OCI-LY1 (cell line): Measurements from ENCODE around the gene AJUBA.
A peak's percentile ranks its signal among the peaks of the same experiment; 100 is the strongest.

Source experiments
- H2AFZ ChIP-seq: fragments of 200-600 bp; sonication (generic), shearing (Covaris generic); 2 replicates; pipeline ENCODE4 v1.6.0; 2014; ENCODE audit warnings: antibody characterized with exemption, mild to moderate bottlenecking, low read length
- H3F3A ChIP-seq: fragments of 200-600 bp; sonication (generic), shearing (Covaris generic); 2 replicates; pipeline ENCODE4 v1.6.0; 2014; ENCODE audit warnings: mild to moderate bottlenecking, antibody characterized with exemption, low read length, moderate library complexity; ENCODE audit not compliant: insufficient read depth
- H3K27ac ChIP-seq: fragments of 200-600 bp; sonication (generic); 2 replicates; pipeline ENCODE4 v1.5.1; 2014; ENCODE audit warnings: low read length, mixed run types, mild to moderate bottlenecking, low read depth; ENCODE audit not compliant: poor library complexity, severe bottlenecking
- H3K27me3 ChIP-seq: fragments of 200-600 bp; sonication (generic); 2 replicates; pipeline ENCODE4 v1.6.0; 2014; ENCODE audit warnings: antibody characterized with exemption, mild to moderate bottlenecking, low read length, moderate library complexity; ENCODE audit not compliant: insufficient read depth
- H3K36me3 ChIP-seq: fragments of 200-600 bp; sonication (generic); 2 replicates; pipeline ENCODE4 v1.6.1; 2014; ENCODE audit warnings: mild to moderate bottlenecking, antibody characterized with exemption, low read length, moderate library complexity, mixed read lengths; ENCODE audit not compliant: insufficient read depth
- H3K4me1 ChIP-seq: fragments of 200-600 bp; sonication (generic); 2 replicates; pipeline ENCODE4 v1.5.1; 2014; ENCODE audit warnings: mild to moderate bottlenecking, low read length, moderate library complexity; ENCODE audit not compliant: insufficient read depth, severe bottlenecking
- H3K4me2 ChIP-seq: fragments of 200-600 bp; sonication (generic), shearing (Covaris generic); 2 replicates; pipeline ENCODE4 v1.6.1; 2014; ENCODE audit warnings: low read length
- H3K4me3 ChIP-seq: fragments of 200-600 bp; sonication (generic); 2 replicates; pipeline ENCODE4 v1.5.1; 2014; ENCODE audit warnings: low read length, low read depth, mild to moderate bottlenecking, mixed read lengths; ENCODE audit not compliant: poor library complexity, severe bottlenecking
- H3K79me2 ChIP-seq: fragments of 200-600 bp; shearing (Covaris generic); 2 replicates; pipeline ENCODE4 v1.6.1; 2016; ENCODE audit warnings: mixed run types, low read length, mixed read lengths; ENCODE audit not compliant: insufficient read depth
- H3K9ac ChIP-seq: fragments of 200-600 bp; sonication (generic), shearing (Covaris generic); 2 replicates; pipeline ENCODE4 v1.6.1; 2014; ENCODE audit warnings: mild to moderate bottlenecking, low read length, mixed read lengths
- H3K9me2 ChIP-seq: fragments of 200-600 bp; sonication (generic), shearing (Covaris generic); 2 replicates; pipeline ENCODE4 v1.6.1; 2014; ENCODE audit warnings: low read depth, mild to moderate bottlenecking, low read length, mixed read lengths
- H3K9me3 ChIP-seq: fragments of 200-600 bp; shearing (Covaris generic); 2 replicates; pipeline ENCODE4 v1.6.1; 2014; ENCODE audit warnings: low read length, mixed read lengths
- H4K20me1 ChIP-seq: fragments of 200-600 bp; sonication (generic), shearing (Covaris generic); 2 replicates; pipeline ENCODE4 v1.6.0; 2016; ENCODE audit warnings: mild to moderate bottlenecking, low read length; ENCODE audit not compliant: insufficient read depth
- CTCF ChIP-seq: fragments of 200-600 bp; sonication (generic), shearing (Covaris generic); IDR thresholded peaks from 2 replicates; pipeline ENCODE4 v1.5.1; 2017; ENCODE audit warnings: mild to moderate bottlenecking, antibody characterized with exemption, low read length, moderate library complexity, mixed read lengths
- EZH2 ChIP-seq: fragments of 200-600 bp; sonication (generic), shearing (Covaris generic); IDR thresholded peaks from 2 replicates; pipeline ENCODE4 v1.8.0; 2017; ENCODE audit warnings: borderline replicate concordance, mixed run types, mild to moderate bottlenecking, antibody characterized with exemption, low read length, moderate library complexity, mixed read lengths

Gene AJUBA

GRCh38 chr14:22982477-22983245 is at the start of gene AJUBA:
Gene AJUBA (minus strand): TSS chr14:22982551. CDS start chr14:22982266, 285 bp downstream.
- H3K9me2 ChIP-seq, result no peaks in the 10 kb centered on the region
- no peaks in the 10 kb centered on the region for H3F3A ChIP-seq
- H3K27ac ChIP-seq, result no peak within 1 kb of the TSS
- H3K4me1 ChIP-seq, result peaks cover 25% of the 10 kb centered on the region
- peak within 1 kb of the TSS; percentile 3; the same call in 1 of the 2 replicates for H3K9ac ChIP-seq
- H3K27me3 ChIP-seq, result 0 out of 2 replicates have a peak, but pooled peaks cover 3% of the 10 kb centered on the region
- peaks cover 10% of the 10 kb centered on the region; the same call in 1 of the 2 replicates for H3K36me3 ChIP-seq
- no peak for TF ChIP-seq EZH2
- no peak for TF ChIP-seq CTCF
- no peaks in the 10 kb centered on the region for H4K20me1 ChIP-seq
- H3K4me3 ChIP-seq, result peak within 1 kb of the TSS; percentile 48
- H3K9me3 ChIP-seq, result no peaks in the 10 kb centered on the region
- H3K4me2 ChIP-seq, result peak within 1 kb of the TSS; percentile 47
- no peak within 1 kb of the TSS for H2AFZ ChIP-seq
- no peaks in the 10 kb centered on the region for H3K79me2 ChIP-seq

GRCh38 chr14:23030936-23031335 is 48.6 kb upstream of the AJUBA start:
- Histone ChIP-seq H3K9ac (no peak overlapping the region), H3K4me3 (no peak overlapping the region), H3K27ac (no peak overlapping the region), H3F3A (no peaks in the 10 kb centered on the region), H3K79me2 (peaks cover 18% of the 10 kb centered on the region), H3K4me1 (peaks cover 19% of the 10 kb centered on the region), H3K27me3 (no peaks in the 10 kb centered on the region), H3K36me3 (peaks cover 67% of the 10 kb centered on the region), H3K4me2 (no peak overlapping the region), H3K9me2 (no peaks in the 10 kb centered on the region), H2AFZ (no peak overlapping the region), H3K9me3 (no peaks in the 10 kb centered on the region), H4K20me1 (no peaks in the 10 kb centered on the region)
- TF ChIP-seq EZH2, result no peak
- no peak for TF ChIP-seq CTCF

GRCh38 chr14:23028799-23029198 is 46.4 kb upstream of the AJUBA start:
- no peak overlapping the region for H2AFZ ChIP-seq
- H3K27me3 ChIP-seq, result no peaks in the 10 kb centered on the region
- no peaks in the 10 kb centered on the region for H3K9me3 ChIP-seq
- no peak for TF ChIP-seq EZH2
- no peak for TF ChIP-seq CTCF
- H3F3A ChIP-seq, result no peaks in the 10 kb centered on the region
- no peak overlapping the region for H3K9ac ChIP-seq
- no peak overlapping the region for H3K4me2 ChIP-seq
- no peak overlapping the region for H3K27ac ChIP-seq
- H3K9me2 ChIP-seq, result no peaks in the 10 kb centered on the region
- peaks cover 8% of the 10 kb centered on the region for H3K4me1 ChIP-seq
- no peaks in the 10 kb centered on the region for H4K20me1 ChIP-seq
- no peak overlapping the region for H3K4me3 ChIP-seq
- peaks cover 11% of the 10 kb centered on the region for H3K79me2 ChIP-seq
- peaks cover 76% of the 10 kb centered on the region for H3K36me3 ChIP-seq
